ENCODE data around the gene CDK5.
A peak's percentile ranks its signal among the peaks of the same experiment; 100 is the strongest.

CDK5 gene

GRCh38 chr7:151032936-151033863 lies 24.5 kb downstream of the CDK5 start:
- H3K27ac ChIP-seq, result no peak overlapping the region
- TF ChIP-seq CTCF (conservative IDR thresholded peaks at IDR 0.05), result 0 out of 2 replicates have a peak, but pooled peaks have one; percentile 9

- H3K27ac ChIP-seq, result no peak overlapping the region
- TF ChIP-seq CTCF (conservative IDR thresholded peaks at IDR 0.05), result no peak
Observed at GRCh38 chr7:151031011-151031410, 26.7 kb downstream of the CDK5 start.

- peak overlapping the region; percentile 80 for H3K27ac ChIP-seq
- peak; percentile 38; the same call in 1 of the 2 replicates for TF ChIP-seq CTCF (conservative IDR thresholded peaks at IDR 0.05)
Observed at GRCh38 chr7:151028948-151029501, 28.7 kb downstream of the CDK5 start.

GRCh38 chr7:151028131-151028947 lies 29.4 kb downstream of the CDK5 start, which contains the start of gene ABCB8:
Gene ABCB8, plus strand, starts transcription at chr7:151028450. Its CDS starts 66 bp downstream, at chr7:151028516.
- TF ChIP-seq CTCF (conservative IDR thresholded peaks at IDR 0.05), result peak; percentile 79
- peak within 1 kb of the TSS; percentile 80 for H3K27ac ChIP-seq

GRCh38 chr7:151027728-151028130 lies 30.0 kb downstream of the CDK5 start:
- peak overlapping the region; percentile 80 for H3K27ac ChIP-seq

GRCh38 chr7:151026771-151027727 lies 30.6 kb downstream of the CDK5 start:
- H3K27ac ChIP-seq, result peak overlapping the region; percentile 80

- H3K27ac ChIP-seq, result no peak overlapping the region
- no peak for TF ChIP-seq CTCF (conservative IDR thresholded peaks at IDR 0.05)
Observed at GRCh38 chr7:151025924-151026671, 31.6 kb downstream of the CDK5 start.
